Neural cell (in vitro differentiated cells): Measurements from ENCODE around the gene FOXA1. TPM values are rescaled to one million over a fixed set of nuclear protein-coding genes. Genes with fewer than 3 reads are reported as not detected.
"Not testable (repeated sequence)": the region's sequence is repeated elsewhere in the genome, so short reads cannot be mapped to it uniquely, and the experiment has no call there.

Experiments
- H2AFZ ChIP-seq: fragments of 200-600, 300-800 bp; sonication (generic), shearing (Covaris generic); 2 replicates; pipeline ENCODE4 v1.6.0; 2014; ENCODE audit warnings: low read depth, mild to moderate bottlenecking, antibody characterized with exemption, low read length, moderate library complexity
- H3F3A ChIP-seq: fragments of 200-600 bp; shearing (Covaris generic); 2 replicates; pipeline ENCODE4 v1.6.1; 2016; ENCODE audit warnings: mild to moderate bottlenecking, moderate library complexity, mixed read lengths, antibody characterized with exemption, low read length; ENCODE audit not compliant: insufficient read depth, poor library complexity, severe bottlenecking
- H3K27ac ChIP-seq: fragments of 200-600, 300-800 bp; sonication (generic), shearing (Covaris generic); 2 replicates; pipeline ENCODE4 v1.5.1; 2014; ENCODE audit warnings: mild to moderate bottlenecking, low read length, moderate library complexity
- H3K27me3 ChIP-seq: fragments of 300-800, 200-600 bp; sonication (generic), shearing (Covaris generic); 2 replicates; pipeline ENCODE4 v1.6.0; 2014; ENCODE audit warnings: mild to moderate bottlenecking, low read depth, low read length, moderate library complexity; ENCODE audit not compliant: insufficient read depth
- H3K36me3 ChIP-seq: fragments of 300-800, 200-600 bp; sonication (generic), shearing (Covaris generic); 2 replicates; pipeline ENCODE4 v1.5.1; 2014; ENCODE audit warnings: mild to moderate bottlenecking, antibody characterized with exemption, low read length, moderate library complexity; ENCODE audit not compliant: insufficient read depth
- H3K4me2 ChIP-seq: fragments of 300-800, 200-600 bp; sonication (generic), shearing (Covaris generic); 2 replicates; pipeline ENCODE4 v1.6.0; 2014; ENCODE audit warnings: mild to moderate bottlenecking, low read length
- H3K4me3 ChIP-seq: fragments of 300-800, 200-600 bp; sonication (generic), shearing (Covaris generic); 2 replicates; pipeline ENCODE4 v1.5.1; 2014; ENCODE audit warnings: mild to moderate bottlenecking, low read length, moderate library complexity
- H3K79me2 ChIP-seq: fragments of 200-600 bp; shearing (Covaris generic); replicated peaks from 2 replicates; pipeline ENCODE4 v1.6.0; 2014; ENCODE audit warnings: mild to moderate bottlenecking, low read length, moderate library complexity; ENCODE audit not compliant: insufficient read depth
- H3K9ac ChIP-seq: fragments of 300-800, 200-600 bp; sonication (generic), shearing (Covaris generic); 2 replicates; pipeline ENCODE4 v1.6.1; 2016; ENCODE audit warnings: mild to moderate bottlenecking, low read length, mixed read lengths
- H3K9me2 ChIP-seq: fragments of 200-600 bp; shearing (Covaris generic); 2 replicates; pipeline ENCODE4 v1.6.1; 2016; ENCODE audit warnings: mild to moderate bottlenecking, low read length, mixed read lengths; ENCODE audit not compliant: insufficient read depth
- H3K9me3 ChIP-seq: fragments of 200-600, 300-800 bp; sonication (generic), shearing (Covaris generic); 2 replicates; pipeline ENCODE4 v1.6.1; 2016; ENCODE audit warnings: mild to moderate bottlenecking, mixed run types, low read length, moderate library complexity, mixed read lengths
- H4K20me1 ChIP-seq: fragments of 200-600 bp; shearing (Covaris generic); 2 replicates; pipeline ENCODE4 v1.6.1; 2016; ENCODE audit warnings: mild to moderate bottlenecking, mixed run types; ENCODE audit not compliant: insufficient read depth
- CTCF ChIP-seq: fragments of 450-650 bp; IDR thresholded peaks from 2 replicates; pipeline ENCODE4 v1.5.1; 2014; ENCODE audit warnings: antibody characterized with exemption, mild to moderate bottlenecking, moderate library complexity; ENCODE audit not compliant: poor library complexity, severe bottlenecking
- EP300 ChIP-seq: fragments of 450-650 bp; conservative IDR thresholded peaks from 2 replicates; pipeline ENCODE4 v1.6.1; 2014; ENCODE audit warnings: antibody characterized with exemption, mild to moderate bottlenecking, moderate library complexity; ENCODE audit not compliant: poor library complexity, severe bottlenecking
- EZH2 ChIP-seq: fragments of 200-600, 300-800 bp; shearing (Covaris generic), sonication (generic); IDR thresholded peaks from 2 replicates; pipeline ENCODE4 v1.6.1; 2014; ENCODE audit warnings: antibody characterized with exemption, low read length, borderline replicate concordance, mild to moderate bottlenecking; ENCODE audit not compliant: insufficient read depth, poor library complexity, severe bottlenecking
- MXI1 ChIP-seq: fragments of 450-650 bp; conservative IDR thresholded peaks from 2 replicates; pipeline ENCODE4 v1.6.1; 2014; ENCODE audit warnings: antibody characterized with exemption, mild to moderate bottlenecking; ENCODE audit not compliant: poor library complexity, severe bottlenecking
- POLR2AphosphoS5 ChIP-seq: IDR thresholded peaks from 2 replicates; pipeline ENCODE4 v1.6.1; 2012
- RAD21 ChIP-seq: fragments of 450-650 bp; conservative IDR thresholded peaks from 2 replicates; pipeline ENCODE4 v1.6.1; 2014; ENCODE audit warnings: antibody characterized with exemption, mild to moderate bottlenecking, moderate library complexity
- REST ChIP-seq: IDR thresholded peaks from 2 replicates; pipeline ENCODE4 v1.6.1; 2012; ENCODE audit warnings: borderline replicate concordance
- SMC3 ChIP-seq: fragments of 450-650 bp; conservative IDR thresholded peaks from 2 replicates; pipeline ENCODE4 v1.6.1; 2014; ENCODE audit warnings: antibody characterized with exemption, mild to moderate bottlenecking, moderate library complexity; ENCODE audit not compliant: poor library complexity
- TAF1 ChIP-seq: IDR thresholded peaks from 2 replicates; pipeline ENCODE4 v1.6.1; 2012; ENCODE audit warnings: low read depth
- polyA plus RNA-seq: library from polyadenylated mRNA; depleted of rRNA; stranded (reverse); fragments of >200 nt; gene quantifications from 2 replicates; pipeline ENCODE4 v1.2.3, GENCODE V29; 2014

Gene FOXA1
- polyA plus RNA-seq, 1 donor from 2014 or later: not detected

- H3K4me3 ChIP-seq: no peak overlapping the region
- H4K20me1 ChIP-seq: no peaks in the 10 kb centered on the region
- H3K36me3 ChIP-seq: no peaks in the 10 kb centered on the region
- H3K9me2 ChIP-seq: no peaks in the 10 kb centered on the region
- no peak overlapping the region for H3K27ac ChIP-seq
- TF ChIP-seq EP300 (no peak), MXI1 (no peak), SMC3 (no peak), TAF1 (no peak), POLR2AphosphoS5 (no peak), CTCF (no peak), REST (no peak), RAD21 (no peak), EZH2 (no peak)
- no peaks in the 10 kb centered on the region for H3K79me2 ChIP-seq
- no peak overlapping the region for H2AFZ ChIP-seq
- no peaks in the 10 kb centered on the region for H3K9me3 ChIP-seq
- H3K4me2 ChIP-seq: no peak overlapping the region
- H3K27me3 ChIP-seq: no peaks in the 10 kb centered on the region
- no peak overlapping the region for H3K9ac ChIP-seq
- no peaks in the 10 kb centered on the region for H3F3A ChIP-seq
Measured at GRCh38 chr14:37559386-37559785, 35.7 kb downstream of the FOXA1 start.

DNA sequence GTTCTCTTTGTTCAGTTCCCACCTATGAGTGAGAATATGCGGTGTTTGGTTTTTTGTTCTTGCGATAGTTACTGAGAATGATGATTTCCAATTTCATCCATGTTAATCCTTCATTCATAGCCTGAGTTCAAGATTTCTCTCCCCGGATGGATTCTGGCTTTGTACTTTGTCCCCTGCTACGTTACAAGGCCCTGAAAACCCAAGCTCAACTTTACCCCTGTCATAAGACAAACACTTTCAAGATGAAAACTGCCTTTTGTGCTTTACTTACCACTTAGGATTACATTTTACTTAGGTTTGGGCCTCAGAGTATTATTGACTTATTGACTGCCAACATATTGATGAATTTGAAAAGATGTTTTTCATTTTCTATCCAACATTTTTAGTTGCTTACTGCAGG, 36.3 kb downstream of the FOXA1 start:
- Histone ChIP-seq H2AFZ (no peak overlapping the region), H3K9me2 (no peaks in the 10 kb centered on the region)

GRCh38 chr14:37555596-37555995, 39.5 kb downstream of the FOXA1 start:
- H3K4me2 ChIP-seq, H3K9me3 ChIP-seq, H3F3A ChIP-seq, H3K9me2 ChIP-seq, H4K20me1 ChIP-seq, H2AFZ ChIP-seq, H3K36me3 ChIP-seq, H3K27ac ChIP-seq, H3K79me2 ChIP-seq, H3K4me3 ChIP-seq, H3K27me3 ChIP-seq, H3K9ac ChIP-seq: not testable (repeated sequence)

More for the DNA sequence above, 36.3 kb downstream of the FOXA1 start:
- no peak overlapping the region for H3K9ac ChIP-seq
- no peaks in the 10 kb centered on the region for H3K79me2 ChIP-seq
- no peaks in the 10 kb centered on the region for H4K20me1 ChIP-seq
- no peaks in the 10 kb centered on the region for H3K36me3 ChIP-seq
- H3K4me2 ChIP-seq: no peak overlapping the region
- no peaks in the 10 kb centered on the region for H3K27me3 ChIP-seq
- H3K27ac ChIP-seq: no peak overlapping the region
- no peaks in the 10 kb centered on the region for H3K9me3 ChIP-seq
- H3K4me3 ChIP-seq: no peak overlapping the region
- no peaks in the 10 kb centered on the region for H3F3A ChIP-seq
- TF ChIP-seq POLR2AphosphoS5 (no peak), MXI1 (no peak), REST (no peak)
